ENCODE results near the gene DERL2.

- no peak for TF ChIP-seq CTCF (IDR thresholded peaks at IDR 0.05)
- no peak for TF ChIP-seq POLR2A (IDR thresholded peaks at IDR 0.05)
Observed at GRCh38 chr17:5508810-5509209, 22.8 kb upstream of the DERL2 start.
